PFSK-1 (cell line): ENCODE measurements around the gene METTL1.

Source experiments
- FOXP2 ChIP-seq: optimal IDR thresholded peaks from 2 replicates; pipeline ENCODE3; 2011; ENCODE audit warnings: borderline replicate concordance, control low read depth, inconsistent platforms; ENCODE audit not compliant: insufficient read depth; ENCODE audit errors: extremely low read length, extremely low read depth
- POLR2AphosphoS5 ChIP-seq: IDR thresholded peaks from 2 replicates; pipeline ENCODE4 v1.6.1; 2012; ENCODE audit warnings: low read depth, mild to moderate bottlenecking, control low read depth, low read length, moderate library complexity
- SIN3A ChIP-seq: IDR thresholded peaks from 2 replicates; pipeline ENCODE4 v1.6.1; 2012; ENCODE audit warnings: mild to moderate bottlenecking, low read length, moderate library complexity, borderline replicate concordance; ENCODE audit not compliant: insufficient read depth
- TAF1 ChIP-seq: IDR thresholded peaks from 2 replicates; pipeline ENCODE4 v1.6.1; 2012; ENCODE audit warnings: low read length, control low read depth, borderline replicate concordance; ENCODE audit not compliant: insufficient read depth
- TF ChIP-seq, protein P1 (sequence below), 2 experiments: IDR thresholded peaks; 2 replicates each; pipeline versions ENCODE4 v1.6.1 to v1.8.0; 2011 to 2012; ENCODE audit warnings: low read depth in 2 of 2, low read length in 2 of 2, control low read depth in 1 of 2, inconsistent platforms in 1 of 2, mild to moderate bottlenecking in 1 of 2, moderate library complexity in 1 of 2; ENCODE audit not compliant: insufficient read depth in 1 of 2

Gene METTL1

DNA sequence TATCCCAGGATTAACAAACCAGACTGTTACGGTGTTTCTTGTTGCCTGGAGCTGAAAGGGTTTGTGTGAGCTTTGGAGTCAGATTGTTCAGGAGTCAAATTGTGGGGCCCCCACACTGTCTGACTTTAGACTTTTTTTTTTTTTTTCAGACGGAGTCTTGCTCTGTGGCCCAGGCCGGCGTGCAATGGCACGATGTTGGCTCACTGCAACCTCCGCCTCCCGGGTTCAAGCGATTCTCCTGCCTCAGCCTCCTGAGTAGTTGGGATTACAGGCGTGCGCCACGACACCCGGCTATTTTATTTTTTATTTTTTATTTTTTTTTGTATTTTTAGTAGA, 11.5 kb upstream of the METTL1 start:
- no peak for TF ChIP-seq TAF1
- no peak for TF ChIP-seq SIN3A
- no peak for TF ChIP-seq FOXP2
- no peak for TF ChIP-seq POLR2AphosphoS5
- TF ChIP-seq, protein P1, sequence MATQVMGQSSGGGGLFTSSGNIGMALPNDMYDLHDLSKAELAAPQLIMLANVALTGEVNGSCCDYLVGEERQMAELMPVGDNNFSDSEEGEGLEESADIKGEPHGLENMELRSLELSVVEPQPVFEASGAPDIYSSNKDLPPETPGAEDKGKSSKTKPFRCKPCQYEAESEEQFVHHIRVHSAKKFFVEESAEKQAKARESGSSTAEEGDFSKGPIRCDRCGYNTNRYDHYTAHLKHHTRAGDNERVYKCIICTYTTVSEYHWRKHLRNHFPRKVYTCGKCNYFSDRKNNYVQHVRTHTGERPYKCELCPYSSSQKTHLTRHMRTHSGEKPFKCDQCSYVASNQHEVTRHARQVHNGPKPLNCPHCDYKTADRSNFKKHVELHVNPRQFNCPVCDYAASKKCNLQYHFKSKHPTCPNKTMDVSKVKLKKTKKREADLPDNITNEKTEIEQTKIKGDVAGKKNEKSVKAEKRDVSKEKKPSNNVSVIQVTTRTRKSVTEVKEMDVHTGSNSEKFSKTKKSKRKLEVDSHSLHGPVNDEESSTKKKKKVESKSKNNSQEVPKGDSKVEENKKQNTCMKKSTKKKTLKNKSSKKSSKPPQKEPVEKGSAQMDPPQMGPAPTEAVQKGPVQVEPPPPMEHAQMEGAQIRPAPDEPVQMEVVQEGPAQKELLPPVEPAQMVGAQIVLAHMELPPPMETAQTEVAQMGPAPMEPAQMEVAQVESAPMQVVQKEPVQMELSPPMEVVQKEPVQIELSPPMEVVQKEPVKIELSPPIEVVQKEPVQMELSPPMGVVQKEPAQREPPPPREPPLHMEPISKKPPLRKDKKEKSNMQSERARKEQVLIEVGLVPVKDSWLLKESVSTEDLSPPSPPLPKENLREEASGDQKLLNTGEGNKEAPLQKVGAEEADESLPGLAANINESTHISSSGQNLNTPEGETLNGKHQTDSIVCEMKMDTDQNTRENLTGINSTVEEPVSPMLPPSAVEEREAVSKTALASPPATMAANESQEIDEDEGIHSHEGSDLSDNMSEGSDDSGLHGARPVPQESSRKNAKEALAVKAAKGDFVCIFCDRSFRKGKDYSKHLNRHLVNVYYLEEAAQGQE (IDR thresholded peaks at IDR 0.05; ENCODE audit: insufficient read depth in 1 of 2, low read depth in 2 of 2, low read length in 2 of 2): no peak

DNA sequence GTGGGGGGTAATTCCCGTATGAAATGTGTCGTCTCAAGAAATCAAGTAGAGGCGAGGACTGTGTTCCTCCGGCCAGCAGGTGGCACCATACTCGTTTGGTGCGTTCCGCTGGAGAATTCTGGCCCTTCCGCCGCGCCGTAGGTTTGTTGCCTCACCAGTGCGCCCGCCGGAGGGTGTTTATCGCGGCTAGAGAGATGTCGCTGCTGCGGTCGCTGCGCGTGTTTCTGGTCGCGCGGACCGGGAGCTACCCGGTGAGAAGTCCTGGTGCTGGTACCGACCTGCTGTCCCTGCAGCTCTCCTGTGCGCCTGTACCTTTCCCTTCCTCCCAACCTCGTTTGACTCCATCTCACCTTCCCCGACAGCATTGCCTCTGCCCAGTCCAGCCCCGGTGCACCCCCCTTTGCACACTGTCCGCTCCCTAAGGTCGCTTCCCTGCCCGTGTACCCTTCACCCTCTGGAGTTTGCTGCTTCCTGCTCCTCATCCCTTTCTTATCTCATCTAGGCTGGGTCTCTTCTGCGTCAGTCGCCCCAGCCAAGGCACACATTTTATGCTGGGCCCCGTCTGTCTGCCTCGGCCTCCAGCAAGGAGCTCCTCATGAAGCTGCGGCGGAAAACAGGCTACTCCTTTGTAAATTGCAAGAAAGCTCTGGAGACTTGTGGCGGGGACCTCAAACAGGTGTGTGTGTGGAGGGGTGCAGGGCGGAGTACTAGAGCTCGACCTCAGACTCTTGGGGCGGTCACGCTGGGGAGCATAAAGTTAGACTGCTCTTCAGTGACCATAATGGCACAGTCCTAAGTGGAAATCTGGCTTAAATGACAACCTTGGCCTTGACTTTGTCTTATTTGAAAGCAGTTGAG, 10.9 kb upstream of the METTL1 start, which contains the start of gene TSFM:
TSS of gene TSFM (plus strand) at position 180 of the 858 bp plus-strand sequence. CDS start at position 195, 15 bp downstream.
- TF ChIP-seq SIN3A (peak; percentile 66; the same call in 1 of the 2 replicates), TAF1 (peak; percentile 93), FOXP2 (peak; percentile 98), POLR2AphosphoS5 (peak; percentile 96)
- TF ChIP-seq, protein P1 (IDR thresholded peaks at IDR 0.05; ENCODE audit: insufficient read depth in 1 of 2, low read depth in 2 of 2, low read length in 2 of 2): peak; percentile 58 to 68; a peak in 3 of 4 replicates

GRCh38 chr12:57782243-57782607, 10.3 kb upstream of the METTL1 start:
- TF ChIP-seq, protein P1 (IDR thresholded peaks at IDR 0.05; ENCODE audit: insufficient read depth in 1 of 2, low read depth in 2 of 2, low read length in 2 of 2): no peak
- TF ChIP-seq FOXP2: no peak
- no peak for TF ChIP-seq SIN3A
- no peak for TF ChIP-seq TAF1
- no peak for TF ChIP-seq POLR2AphosphoS5

- TF ChIP-seq, protein P1 (IDR thresholded peaks at IDR 0.05; ENCODE audit: insufficient read depth in 1 of 2, low read depth in 2 of 2, low read length in 2 of 2): no peak
- TF ChIP-seq FOXP2: no peak
Observed at GRCh38 chr12:57781801-57782200, 9.9 kb upstream of the METTL1 start.

- TF ChIP-seq FOXP2 (no peak), TAF1 (no peak), POLR2AphosphoS5 (no peak), SIN3A (no peak)
- TF ChIP-seq, protein P1 (IDR thresholded peaks at IDR 0.05; ENCODE audit: insufficient read depth in 1 of 2, low read depth in 2 of 2, low read length in 2 of 2): no peak
Observed at GRCh38 chr12:57781244-57781643, 9.3 kb upstream of the METTL1 start.
